ENCODE results near the gene TAF3.
"Not testable (repeated sequence)": the region's sequence is repeated elsewhere in the genome, so short reads cannot be mapped to it uniquely, and the experiment has no call there.

TAF3 gene

GRCh38 chr10:7818295-7819120 is at the start of gene TAF3 (continued):
- TF ChIP-seq KLF7 (tag by site-specific recombination; IDR thresholded peaks at IDR 0.05; ENCODE audit: borderline replicate concordance) (peak; percentile 83), ZNF510 (tag by site-specific recombination; IDR thresholded peaks at IDR 0.05; ENCODE audit: insufficient replicate concordance) (no peak), ZFP37 (tag by site-specific recombination; IDR thresholded peaks at IDR 0.05) (peak; percentile 82; the same call in 1 of the 2 replicates), YY1 (tag by site-specific recombination; IDR thresholded peaks at IDR 0.05) (peak; percentile 96), KLF8 (tag by site-specific recombination; IDR thresholded peaks at IDR 0.05) (peak; percentile 96)

GRCh38 chr10:7773845-7774801 is 44.2 kb upstream of the TAF3 start:
- Histone ChIP-seq H3K4me3 (ENCODE audit: low read depth, low read length) (no peak overlapping the region), H3K4me1 (ENCODE audit: control insufficient read depth, insufficient read depth, low read length) (no peaks in the 10 kb centered on the region), H3K36me3 (ENCODE audit: control insufficient read depth in 2 of 2, insufficient read depth in 1 of 2, low read length in 2 of 2) (peaks cover 51 to 80% of the 10 kb centered on the region in 2 experiments), H3K9me3 (ENCODE audit: control insufficient read depth, insufficient read depth, low read depth, low read length) (no peaks in the 10 kb centered on the region), H3K27ac (ENCODE audit: extremely low read depth, low read depth, low read length) (no peak overlapping the region)
- ChIA-PET POLR2A (interaction anchor here (2.2 kb wide), 1 partner anchor 14 kb away, joined by 4 read pairs; the partner anchor contains the start of genes ATP5F1C and KIN), CTCF (interaction anchor here (0.6 to 1.0 kb wide), 2 partner anchors 18 to 212 kb away, joined by 3 read pairs; no protein-coding TSS in a partner anchor)
- TF ChIP-seq SCRT2 (tag by site-specific recombination; IDR thresholded peaks at IDR 0.05), result no peak
- TF ChIP-seq WT1 (tag by site-specific recombination; IDR thresholded peaks at IDR 0.05), result no peak
- no peak for TF ChIP-seq ZNF529 (tag by site-specific recombination; IDR thresholded peaks at IDR 0.05; ENCODE audit: insufficient replicate concordance)
- TF ChIP-seq ZNF121 (tag by site-specific recombination; IDR thresholded peaks at IDR 0.05), result peak; percentile 59; the same call in 1 of the 2 replicates
- no peak for TF ChIP-seq ZNF677 (tag by site-specific recombination; IDR thresholded peaks at IDR 0.05)

GRCh38 chr10:7776777-7777176 is 41.5 kb upstream of the TAF3 start:
- no peak overlapping the region for H3K4me3 ChIP-seq (ENCODE audit: low read depth, low read length)
- H3K36me3 ChIP-seq (ENCODE audit: control insufficient read depth in 2 of 2, insufficient read depth in 1 of 2, low read length in 2 of 2), result peaks cover 62 to 87% of the 10 kb centered on the region in 2 experiments
- H3K4me1 ChIP-seq (ENCODE audit: control insufficient read depth, insufficient read depth, low read length), result no peaks in the 10 kb centered on the region
- TF ChIP-seq ZNF610 (tag by site-specific recombination; IDR thresholded peaks at IDR 0.05; ENCODE audit: borderline replicate concordance), result no peak
- TF ChIP-seq ZNF362 (tag by site-specific recombination; IDR thresholded peaks at IDR 0.05), result 0 out of 2 replicates have a peak, but pooled peaks have one; percentile 30
- ChIA-PET POLR2A (interaction anchor here (0.6 to 0.9 kb wide), 2 partner anchors 41 to 1200 kb away, joined by 3 to 5 read pairs; partner anchors contain the start of gene TAF3), CTCF (interaction anchor here (0.6 to 0.9 kb wide), 5 partner anchors 19 to 498 kb away, joined by 3 to 4 read pairs (median 3); no protein-coding TSS in a partner anchor)
- H3K9me3 ChIP-seq (ENCODE audit: control insufficient read depth, insufficient read depth, low read depth, low read length), result no peaks in the 10 kb centered on the region
- no peak overlapping the region for H3K27ac ChIP-seq (ENCODE audit: extremely low read depth, low read depth, low read length)

- H3K9me3 ChIP-seq (ENCODE audit: control insufficient read depth, insufficient read depth, low read depth, low read length); H3K4me1 ChIP-seq (ENCODE audit: control insufficient read depth, insufficient read depth, low read length); H3K4me3 ChIP-seq (ENCODE audit: low read depth, low read length); POLR2A ChIA-PET; H3K27ac ChIP-seq (ENCODE audit: extremely low read depth, low read depth, low read length): not testable (repeated sequence)
- H3K36me3 ChIP-seq (ENCODE audit: control insufficient read depth in 2 of 2, insufficient read depth in 1 of 2, low read length in 2 of 2), result peaks cover 47 to 55% of the 10 kb centered on the region in 2 experiments
- CTCF ChIA-PET, result interaction anchor here (0.6 kb wide), 2 partner anchors 10 to 360 kb away, joined by 3 to 5 read pairs; no protein-coding TSS in a partner anchor
Observed at GRCh38 chr10:7782194-7782593, 36.1 kb upstream of the TAF3 start.

Measured in HEK293 (cell line).